Endothelial cell of umbilical vein (primary cell): ENCODE measurements around the gene SLC38A10. TPM values are rescaled to one million over a fixed set of nuclear protein-coding genes. Genes with fewer than 3 reads are reported as not detected.
A peak's percentile ranks its signal among the peaks of the same experiment; 100 is the strongest.

Source experiments
- BruUV-seq: library from RNA; stranded (reverse); fragments of 400-500 nt; replicated peaks from 2 replicates; lab custom pipeline; 2021; lab: Mats Ljungman, UMichigan
- CTCF ChIA-PET: fragments of 300-600, 350-600 bp; sonication (Branson Sonifier 250); formaldehyde crosslinking; loops from one replicate; lab custom pipeline; 2021; ENCODE audit warnings: antibody characterized with exemption, inconsistent platforms; lab: Charles Lee
- POLR2A ChIA-PET: fragments of 300-600, 350-600 bp; sonication (Branson Sonifier 250); formaldehyde crosslinking; loops from one replicate; lab custom pipeline; 2021; ENCODE audit warnings: antibody characterized with exemption, inconsistent platforms; lab: Charles Lee
- DNase-seq: peaks from one replicate; pipeline ENCODE4 v3.0.0-alpha.2; 2011; ENCODE audit warnings: low read depth, low spot score
- FAIRE-seq: peaks from 2 replicates; lab custom pipeline; 2011; peaks lifted over from hg19 to GRCh38; lab: Jason Lieb, UNC
- H2AFZ ChIP-seq: 2 replicates; pipeline ENCODE4 v1.6.0; 2012; ENCODE audit warnings: low read depth, low read length, control low read depth, inconsistent platforms
- H3K27ac ChIP-seq: 2 replicates; pipeline ENCODE4 v1.5.1; 2011; ENCODE audit warnings: low read depth, mild to moderate bottlenecking, control low read depth, low read length, moderate library complexity; ENCODE audit not compliant: insufficient read depth
- H3K27me3 ChIP-seq, 2 experiments: 2 replicates each; pipeline versions ENCODE4 v1.6.0 to v1.6.1; 2011; ENCODE audit warnings: low read length in 2 of 2, mixed read lengths in 1 of 2; ENCODE audit not compliant: control insufficient read depth in 2 of 2, insufficient read depth in 2 of 2
- H3K36me3 ChIP-seq, 2 experiments: 2 replicates in 1 of 2; 3 replicates in 1 of 2; pipeline ENCODE4 v1.5.1; 2011; ENCODE audit warnings: low read length in 2 of 2, mild to moderate bottlenecking in 1 of 2, moderate library complexity in 1 of 2; ENCODE audit not compliant: control insufficient read depth in 2 of 2, insufficient read depth in 2 of 2; ENCODE audit errors: extremely low read depth in 1 of 2
- H3K4me1 ChIP-seq: 3 replicates; pipeline ENCODE4 v1.5.1; 2011; ENCODE audit warnings: mild to moderate bottlenecking, low read length; ENCODE audit not compliant: control insufficient read depth, insufficient read depth; ENCODE audit errors: extremely low read depth
- H3K4me2 ChIP-seq: 2 replicates; pipeline ENCODE4 v1.6.1; 2011; ENCODE audit warnings: low read length, control low read depth, mixed read lengths; ENCODE audit not compliant: insufficient read depth
- H3K4me3 ChIP-seq, 3 experiments: fragments of 200-600 bp in 1 of 3; sonication (generic), shearing (Covaris generic) in 1 of 3; replicated peaks in 1 of 3; 2 replicates each; pipeline ENCODE4 v1.5.1; 2011 to 2016; ENCODE audit warnings: control low read depth in 3 of 3, low read length in 3 of 3, mild to moderate bottlenecking in 2 of 3, inconsistent platforms in 1 of 3, low read depth in 1 of 3, moderate library complexity in 1 of 3; ENCODE audit not compliant: insufficient read depth in 1 of 3
- H3K79me2 ChIP-seq: 2 replicates; pipeline ENCODE4 v1.6.0; 2012; ENCODE audit warnings: low read length, inconsistent platforms; ENCODE audit not compliant: control insufficient read depth, insufficient read depth
- H3K9ac ChIP-seq: replicated peaks from 2 replicates; pipeline ENCODE3; 2011; ENCODE audit warnings: low read length, control low read depth; ENCODE audit not compliant: insufficient read depth; ENCODE audit errors: extremely low read depth
- H3K9me1 ChIP-seq: replicated peaks from 3 replicates; pipeline ENCODE4 v1.6.0; 2011; ENCODE audit warnings: mild to moderate bottlenecking, low read length; ENCODE audit not compliant: control insufficient read depth, insufficient read depth; ENCODE audit errors: extremely low read depth
- H3K9me3 ChIP-seq: replicated peaks from 2 replicates; pipeline ENCODE4 v1.5.1; 2012; ENCODE audit warnings: low read length, inconsistent platforms; ENCODE audit not compliant: control insufficient read depth, insufficient read depth
- H4K20me1 ChIP-seq: replicated peaks from 2 replicates; pipeline ENCODE3; 2011; ENCODE audit warnings: mild to moderate bottlenecking, low read length; ENCODE audit not compliant: control insufficient read depth, insufficient read depth; ENCODE audit errors: extremely low read depth
- EZH2 ChIP-seq: IDR thresholded peaks from 2 replicates; pipeline ENCODE4 v1.6.1; 2012; ENCODE audit warnings: borderline replicate concordance, low read depth, mild to moderate bottlenecking, moderate library complexity, low read length, inconsistent platforms; ENCODE audit not compliant: severe bottlenecking
- FOS ChIP-seq: IDR thresholded peaks from 2 replicates; pipeline ENCODE4 v1.6.1; 2011; ENCODE audit warnings: mild to moderate bottlenecking, low read length, moderate library complexity, borderline replicate concordance; ENCODE audit not compliant: insufficient read depth
- GATA2 ChIP-seq: IDR thresholded peaks from 2 replicates; pipeline ENCODE4 v1.7.0; 2011; ENCODE audit warnings: low read depth, mild to moderate bottlenecking, moderate library complexity, mixed read lengths, low read length; ENCODE audit not compliant: insufficient read length, insufficient read depth
- JUN ChIP-seq: IDR thresholded peaks from 2 replicates; pipeline ENCODE4 v1.6.1; 2011; ENCODE audit warnings: borderline replicate concordance, low read depth; ENCODE audit not compliant: insufficient read length, insufficient read depth
- MAX ChIP-seq: IDR thresholded peaks from 2 replicates; pipeline ENCODE4 v1.6.1; 2011; ENCODE audit not compliant: insufficient read depth, insufficient read length
- MYC ChIP-seq: IDR thresholded peaks from one replicate; pipeline ENCODE4 v1.6.1; 2011; ENCODE audit warnings: mild to moderate bottlenecking, low read depth, low read length
- POLR2A ChIP-seq: IDR thresholded peaks from 2 replicates; pipeline ENCODE4 v1.6.1; 2012; ENCODE audit warnings: low read depth, mild to moderate bottlenecking, control low read depth, low read length
- POLR2AphosphoS5 ChIP-seq: IDR thresholded peaks from 2 replicates; pipeline ENCODE4 v1.6.1; 2012; ENCODE audit warnings: low read depth, mild to moderate bottlenecking, control low read depth, low read length, moderate library complexity; ENCODE audit not compliant: insufficient read depth
- dilution Hi-C: fragments of 300-500 bp; cut with MboI; formaldehyde crosslinking; loops from one replicate; pipeline ENCODE4 v1.15.0; 2019; ENCODE audit warnings: low sequenced_read_pairs; ENCODE audit not compliant: extremely low pct_ligation_motif_present
- intact Hi-C: fragments of 100-400 bp; cut with micrococcal nuclease; formaldehyde crosslinking; loops from one replicate; pipeline ENCODE4 v1.10.0; 2022
- polyA plus RNA-seq, 4 experiments: library from polyadenylated mRNA; depleted of rRNA in 3 of 4; stranded (reverse) in 3 of 4; unstranded in 1 of 4; fragments of >200 nt; gene quantifications; 2 replicates each; pipeline versions ENCODE4 v1.2.1 to v1.2.3, GENCODE V29; 2011 to 2012; ENCODE audit warnings: missing spikeins in 1 of 4
- total RNA-seq: library from RNA; stranded (reverse); gene quantifications from 2 replicates; pipeline ENCODE4 v1.2.3, GENCODE V29; 2021
- TF ChIP-seq, protein P1 (sequence below), 2 donors: IDR thresholded peaks; 1 replicate in 1 of 2; 2 replicates in 1 of 2; pipeline ENCODE4 v1.5.1; 2011; ENCODE audit warnings: low read length in 2 of 2, mild to moderate bottlenecking in 2 of 2, moderate library complexity in 2 of 2, control low read depth in 1 of 2, inconsistent platforms in 1 of 2, low read depth in 1 of 2; ENCODE audit not compliant: insufficient read depth in 1 of 2; ENCODE audit errors: extremely low read depth in 1 of 2

Gene SLC38A10
- total and polyA plus RNA-seq, 2 donors (not counting 3 experiments of a cell fraction or from before 2014, with no cell fraction given) = 72.7 to 113 TPM

GRCh38 chr17:81223762-81224130 is 71.4 kb downstream of the SLC38A10 start:
- CTCF ChIA-PET = interaction anchor here (0.9 to 1.0 kb wide), 2 partner anchors 15 to 81 kb away, joined by 3 to 5 read pairs; partner anchors contain the start of genes NDUFAF8 and TEPSIN
- H3K27ac ChIP-seq = no peak overlapping the region
- H3K4me1 ChIP-seq = peaks cover 14% of the 10 kb centered on the region
- H4K20me1 ChIP-seq = no peaks in the 10 kb centered on the region
- intact Hi-C loops (loop anchor here (1.0 to 5.0 kb wide), 3 partner anchors 16 to 191 kb away; partner anchors contain the start of genes NDUFAF8 and TEPSIN), dilution Hi-C loops (no loop called here)
- H2AFZ ChIP-seq = peak overlapping the region; percentile 97
- DNase-seq (no peak), FAIRE-seq (peak; percentile 57)
- H3K9ac ChIP-seq = no peak overlapping the region
- H3K4me3 ChIP-seq = peak overlapping the region in 2 of 3 experiments; percentile 10 to 32
- H3K4me2 ChIP-seq = peak overlapping the region; percentile 76
- no peaks in the 10 kb centered on the region for H3K9me1 ChIP-seq
- peaks cover 0 to 2% of the 10 kb centered on the region in 2 experiments for H3K36me3 ChIP-seq
- H3K9me3 ChIP-seq = no peaks in the 10 kb centered on the region
- BruUV-seq = no TSS peak
- peaks cover 5% of the 10 kb centered on the region for H3K79me2 ChIP-seq
- POLR2A ChIA-PET = no interaction called here
- TF ChIP-seq JUN = no peak
- no peak for TF ChIP-seq MYC
- TF ChIP-seq GATA2 = no peak
- TF ChIP-seq POLR2AphosphoS5 = no peak
- no peak for TF ChIP-seq EZH2
- no peak for TF ChIP-seq FOS
- TF ChIP-seq MAX = no peak
- TF ChIP-seq, protein P1, sequence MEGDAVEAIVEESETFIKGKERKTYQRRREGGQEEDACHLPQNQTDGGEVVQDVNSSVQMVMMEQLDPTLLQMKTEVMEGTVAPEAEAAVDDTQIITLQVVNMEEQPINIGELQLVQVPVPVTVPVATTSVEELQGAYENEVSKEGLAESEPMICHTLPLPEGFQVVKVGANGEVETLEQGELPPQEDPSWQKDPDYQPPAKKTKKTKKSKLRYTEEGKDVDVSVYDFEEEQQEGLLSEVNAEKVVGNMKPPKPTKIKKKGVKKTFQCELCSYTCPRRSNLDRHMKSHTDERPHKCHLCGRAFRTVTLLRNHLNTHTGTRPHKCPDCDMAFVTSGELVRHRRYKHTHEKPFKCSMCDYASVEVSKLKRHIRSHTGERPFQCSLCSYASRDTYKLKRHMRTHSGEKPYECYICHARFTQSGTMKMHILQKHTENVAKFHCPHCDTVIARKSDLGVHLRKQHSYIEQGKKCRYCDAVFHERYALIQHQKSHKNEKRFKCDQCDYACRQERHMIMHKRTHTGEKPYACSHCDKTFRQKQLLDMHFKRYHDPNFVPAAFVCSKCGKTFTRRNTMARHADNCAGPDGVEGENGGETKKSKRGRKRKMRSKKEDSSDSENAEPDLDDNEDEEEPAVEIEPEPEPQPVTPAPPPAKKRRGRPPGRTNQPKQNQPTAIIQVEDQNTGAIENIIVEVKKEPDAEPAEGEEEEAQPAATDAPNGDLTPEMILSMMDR (IDR thresholded peaks at IDR 0.05; ENCODE audit: extremely low read depth in 1 of 2, insufficient read depth in 1 of 2, low read depth in 1 of 2, low read length in 2 of 2) = no peak
- TF ChIP-seq POLR2A = no peak
- H3K27me3 ChIP-seq = no peaks in the 10 kb centered on the region
